ENCODE results near the gene CXCR6.

The CXCR6 gene

GRCh38 chr3:45922950-45923590 is 20.2 kb upstream of the CXCR6 start:
- DNase-seq: no peak

- DNase-seq: no peak
These were observed 19.5 kb upstream of the CXCR6 start for GRCh38 chr3:45923755-45924154.

DNA sequence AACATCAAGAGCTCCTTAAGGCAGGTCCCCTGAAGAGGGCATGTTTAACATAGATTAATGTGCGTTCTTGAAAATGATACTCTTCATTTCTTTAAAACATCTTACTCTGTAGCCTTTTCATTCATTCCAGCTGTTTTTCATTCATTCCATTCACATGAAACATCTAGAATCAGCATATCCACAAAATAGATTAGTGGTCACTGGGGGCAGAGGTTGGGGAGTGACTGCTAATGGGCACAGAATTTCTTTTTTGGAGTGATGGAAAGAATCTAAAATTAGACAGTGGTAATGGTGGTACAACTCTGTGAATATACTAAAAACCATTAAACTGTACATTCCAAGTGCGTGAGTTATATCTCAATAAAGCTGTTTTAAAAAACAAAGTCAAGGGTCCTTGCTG is 15.4 kb upstream of the CXCR6 start:
- no peak for DNase-seq

DNA sequence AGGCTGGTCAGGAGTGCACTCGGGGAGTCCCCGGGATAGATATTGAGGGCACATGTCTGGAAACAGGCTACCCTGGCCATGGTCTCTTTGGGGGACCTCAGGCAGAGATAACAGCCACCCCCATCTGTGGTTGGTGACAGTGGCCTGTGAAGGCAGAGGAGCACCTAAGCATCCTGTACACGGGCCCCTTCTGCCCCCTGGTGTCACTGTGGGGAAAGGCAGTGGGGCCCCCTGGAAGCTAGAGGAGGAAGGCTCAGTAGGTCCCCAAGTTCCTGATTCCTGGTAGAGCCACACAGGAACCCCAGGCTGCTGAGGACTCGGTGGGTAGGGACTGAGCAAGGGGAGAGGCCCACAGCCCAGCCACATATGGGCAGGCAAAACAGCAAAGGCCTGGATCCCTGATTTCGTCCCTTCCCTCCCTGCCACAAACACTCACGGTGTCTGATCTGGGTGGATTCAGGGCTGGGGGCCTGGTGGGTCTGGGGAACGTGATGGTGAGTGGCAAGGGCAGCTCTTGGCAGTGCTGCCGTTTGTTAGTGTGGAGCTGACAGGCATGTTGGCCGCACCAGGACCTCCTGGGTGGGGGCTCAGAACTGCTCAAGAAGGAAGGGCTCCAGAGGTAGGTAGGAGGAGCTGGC is 14.1 kb upstream of the CXCR6 start:
- peak; percentile 60 for DNase-seq

DNA sequence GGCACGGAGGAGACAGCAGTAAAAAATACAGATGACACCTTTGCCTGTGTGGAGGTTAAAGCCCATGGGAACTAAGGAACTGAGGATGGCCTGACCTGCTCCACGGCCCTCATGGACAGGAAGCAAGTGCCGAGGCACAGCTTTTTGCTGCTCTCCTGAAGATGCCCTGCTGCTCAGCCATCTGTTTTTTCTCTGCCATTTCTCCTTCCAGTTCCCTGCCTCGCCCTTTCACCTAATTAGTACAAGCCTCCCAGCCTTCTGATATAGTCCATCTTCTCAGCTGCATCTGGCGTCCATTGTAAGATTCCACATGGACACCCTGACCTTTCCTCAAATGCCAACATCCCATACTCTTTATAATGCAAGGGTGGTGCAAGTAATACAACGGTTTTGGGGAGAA is 11.8 kb upstream of the CXCR6 start:
- DNase-seq: no peak

GRCh38 chr3:45932112-45932511 is 11.2 kb upstream of the CXCR6 start:
- DNase-seq: peak; percentile 53

GRCh38 chr3:45933591-45933990 is 9.7 kb upstream of the CXCR6 start:
- DNase-seq: no peak

DNA sequence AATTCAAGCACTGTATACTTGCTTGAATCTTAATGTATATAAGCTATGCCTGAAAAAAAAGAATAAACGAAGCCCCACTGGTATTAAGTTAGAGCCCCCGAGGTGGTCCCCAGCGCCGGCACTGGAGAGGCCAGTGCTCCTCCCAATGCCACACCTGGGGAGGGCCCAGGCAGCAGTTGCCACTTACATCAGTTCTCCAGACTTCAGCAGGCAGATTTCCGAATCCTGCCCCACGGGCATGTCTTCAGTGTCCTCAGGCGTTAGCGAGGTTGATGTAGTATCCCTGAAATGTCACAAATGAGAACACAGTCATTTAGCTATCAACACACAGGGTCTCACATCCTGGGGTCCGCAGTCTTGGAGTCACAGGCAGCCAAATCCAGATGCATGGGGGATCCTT is 7.0 kb upstream of the CXCR6 start:
- no peak for DNase-seq

GRCh38 chr3:45937206-45938042 is 5.8 kb upstream of the CXCR6 start:
- DNase-seq: no peak

GRCh38 chr3:45938043-45938435 is 5.2 kb upstream of the CXCR6 start:
- DNase-seq: no peak

DNA sequence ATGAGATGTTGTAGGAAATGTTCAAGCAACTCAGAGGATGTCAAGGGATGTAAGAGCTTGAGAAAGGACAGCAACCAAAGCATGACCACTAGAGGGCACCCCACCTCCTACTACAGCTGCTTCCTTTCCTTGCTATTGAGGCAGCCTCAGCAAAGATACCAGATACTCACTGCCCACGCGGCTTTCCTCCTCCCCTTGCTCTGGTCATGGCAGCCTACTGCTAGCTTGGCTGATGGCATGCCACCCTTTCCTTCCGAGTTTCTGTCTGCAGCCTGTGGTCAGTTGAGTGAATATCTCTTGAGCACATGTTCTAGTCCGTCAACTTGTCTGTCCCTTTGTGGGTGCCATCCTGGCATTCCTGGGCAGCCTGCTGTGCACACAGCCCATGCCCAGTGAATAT is 4.4 kb upstream of the CXCR6 start:
- DNase-seq: peak; percentile 79

GRCh38 chr3:45939341-45939771 is 3.9 kb upstream of the CXCR6 start:
- DNase-seq: no peak

GRCh38 chr3:45940004-45940780 is 3.1 kb upstream of the CXCR6 start:
- no peak for DNase-seq

DNA sequence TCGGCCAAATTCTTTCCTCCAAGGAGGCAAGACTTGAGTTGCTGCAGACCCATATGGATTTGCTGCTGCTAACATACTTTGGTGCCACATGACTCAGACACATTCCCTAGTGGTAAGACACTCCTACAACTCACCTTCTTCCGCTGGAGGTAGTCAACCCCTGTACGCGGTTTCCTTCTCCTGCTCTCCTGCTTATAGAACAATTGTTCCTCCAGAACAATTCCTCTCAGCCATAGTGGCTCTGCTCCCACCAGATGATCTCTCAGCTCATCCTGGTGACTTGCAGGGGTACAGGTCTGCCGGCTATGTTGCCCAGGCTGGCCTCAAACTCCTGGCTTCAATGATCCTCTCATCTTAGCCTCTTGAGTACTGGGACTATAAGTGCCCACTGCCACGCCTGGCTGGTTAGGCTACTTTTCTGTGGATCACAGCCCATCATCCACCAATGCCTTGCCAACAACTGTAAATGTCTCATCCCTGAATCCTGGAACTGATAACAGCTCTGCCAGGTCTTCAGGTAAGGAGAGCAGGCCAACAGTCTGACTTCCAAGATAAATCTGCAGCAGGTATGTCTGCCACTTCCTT is 2.4 kb upstream of the CXCR6 start:
- no peak for DNase-seq

GRCh38 chr3:45942051-45942825 is 1.0 kb upstream of the CXCR6 start:
- no peak for DNase-seq

DNA sequence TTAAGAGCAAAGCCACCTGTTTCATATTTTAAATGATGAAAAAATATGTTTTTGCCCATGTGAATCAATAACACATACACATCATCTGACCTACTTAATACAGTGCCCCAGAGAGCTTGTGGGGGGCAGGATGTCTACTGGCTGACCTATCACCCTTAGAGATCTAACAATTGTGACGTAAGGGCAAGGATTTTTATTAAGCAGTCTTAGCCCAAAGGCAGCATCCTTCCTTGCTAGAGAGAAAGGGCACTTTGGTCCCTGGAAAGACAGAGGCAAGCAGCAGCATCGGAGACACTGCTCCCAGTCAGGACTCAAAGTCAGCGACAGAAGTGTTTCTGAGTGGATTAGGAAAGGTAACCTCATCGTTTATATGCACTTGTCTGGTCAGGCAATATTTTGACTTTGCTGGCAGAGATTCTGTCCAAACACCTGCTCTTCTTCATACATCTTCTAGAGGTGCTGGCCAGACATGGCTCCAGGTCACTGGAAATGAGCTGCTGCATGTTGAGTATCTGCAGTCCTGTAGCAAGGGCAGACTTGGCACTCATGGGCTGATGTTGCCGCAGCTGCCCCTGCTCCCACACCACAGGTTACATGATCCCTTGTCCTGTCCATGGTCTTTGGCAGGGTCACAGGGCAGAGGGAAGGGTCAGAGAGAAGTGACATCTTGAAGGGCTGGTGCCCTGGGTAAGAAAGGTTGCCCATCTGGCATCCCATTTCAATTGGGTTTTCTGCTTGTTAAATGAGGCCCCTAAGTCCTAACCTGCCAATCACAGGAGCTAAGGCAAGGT is 1.8 kb downstream of the CXCR6 start:
- no peak for DNase-seq

DNA sequence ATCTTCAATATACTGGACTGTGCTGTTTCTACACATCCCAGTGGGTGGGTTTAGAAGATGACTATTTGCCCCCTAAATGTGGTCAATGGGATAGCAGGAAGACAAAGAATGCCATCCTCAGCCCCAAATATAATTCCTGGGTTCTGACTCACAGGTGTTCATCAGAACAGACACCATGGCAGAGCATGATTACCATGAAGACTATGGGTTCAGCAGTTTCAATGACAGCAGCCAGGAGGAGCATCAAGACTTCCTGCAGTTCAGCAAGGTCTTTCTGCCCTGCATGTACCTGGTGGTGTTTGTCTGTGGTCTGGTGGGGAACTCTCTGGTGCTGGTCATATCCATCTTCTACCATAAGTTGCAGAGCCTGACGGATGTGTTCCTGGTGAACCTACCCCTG is 3.0 kb downstream of the CXCR6 start:
- no peak for DNase-seq

- no peak for DNase-seq
These were observed 3.6 kb downstream of the CXCR6 start for GRCh38 chr3:45946875-45947274.

DNA sequence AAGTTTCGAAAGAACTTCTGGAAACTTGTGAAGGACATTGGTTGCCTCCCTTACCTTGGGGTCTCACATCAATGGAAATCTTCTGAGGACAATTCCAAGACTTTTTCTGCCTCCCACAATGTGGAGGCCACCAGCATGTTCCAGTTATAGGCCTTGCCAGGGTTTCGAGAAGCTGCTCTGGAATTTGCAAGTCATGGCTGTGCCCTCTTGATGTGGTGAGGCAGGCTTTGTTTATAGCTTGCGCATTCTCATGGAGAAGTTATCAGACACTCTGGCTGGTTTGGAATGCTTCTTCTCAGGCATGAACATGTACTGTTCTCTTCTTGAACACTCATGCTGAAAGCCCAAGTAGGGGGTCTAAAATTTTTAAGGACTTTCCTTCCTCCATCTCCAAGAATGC is 4.1 kb downstream of the CXCR6 start:
- DNase-seq: no peak

DNA sequence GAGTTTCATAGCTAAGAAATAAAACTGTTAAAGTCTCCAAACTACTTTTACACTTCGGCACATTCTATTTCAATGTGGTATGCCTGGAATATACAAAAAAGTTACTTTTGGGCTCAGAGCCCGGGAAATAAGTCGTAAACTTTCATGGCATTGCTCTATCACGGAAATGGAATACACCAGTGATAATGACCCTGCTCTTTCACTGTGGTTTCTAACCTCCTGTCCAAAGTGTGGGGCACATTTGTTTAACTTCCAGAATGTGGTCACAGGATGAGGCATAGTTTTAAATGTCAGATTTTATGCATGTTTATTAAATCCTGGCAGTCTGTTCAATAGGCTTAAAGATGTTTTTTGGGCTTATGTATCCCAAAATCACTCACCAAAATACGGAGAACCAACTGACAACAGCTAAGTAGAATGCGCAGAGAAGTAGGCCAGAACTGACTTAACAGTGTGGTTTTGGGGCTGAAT is 5.1 kb downstream of the CXCR6 start:
- no peak for DNase-seq

DNA sequence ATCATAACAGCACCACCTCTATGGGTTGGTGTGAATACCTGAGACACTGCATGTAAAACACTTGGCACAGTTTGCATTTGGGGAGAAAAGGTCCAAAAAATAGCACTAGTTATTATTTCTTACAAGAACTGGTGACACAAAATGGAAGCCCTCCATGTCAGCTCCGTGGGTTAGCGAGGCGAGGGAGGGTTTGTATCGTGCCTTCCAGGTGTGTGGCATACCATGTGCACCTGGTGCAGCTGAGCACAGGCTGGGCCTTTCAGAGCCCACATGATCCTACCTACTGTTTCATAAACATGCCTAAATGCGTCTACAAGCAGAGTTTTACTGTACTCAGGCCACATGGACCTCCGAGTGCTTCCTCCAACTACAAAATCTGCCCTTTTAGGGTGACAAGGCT is 5.6 kb downstream of the CXCR6 start:
- no peak for DNase-seq

All from CD4-positive, alpha-beta T cell treated with Interleukin-15 for 1 hour (primary cell).